Activated naive CD4-positive, alpha-beta T cell (primary cell): ENCODE measurements around the gene PIP.
"Not testable (repeated sequence)": the region's sequence is repeated elsewhere in the genome, so short reads cannot be mapped to it uniquely, and the experiment has no call there.

ENCODE experiments used
- DNase-seq, 4 experiments: peaks; one replicate each; lab custom pipeline; 2025; lab: John Stamatoyannopoulos, UW

The PIP gene

GRCh38 chr7:143177374-143178119 lies 45.7 kb downstream of the PIP start:
- no peak for DNase-seq

- not testable (repeated sequence) for DNase-seq
Observed at GRCh38 chr7:143180771-143181170, 48.9 kb downstream of the PIP start.

- DNase-seq, result no peak
Observed at GRCh38 chr7:143181349-143181748, 49.5 kb downstream of the PIP start.

GRCh38 chr7:143183024-143183423 lies 51.1 kb downstream of the PIP start, which contains the start of gene TAS2R39:
Gene TAS2R39 (plus strand): TSS chr7:143183419. CDS start chr7:143183419, 0 bp downstream.
- DNase-seq, result no peak

GRCh38 chr7:143185551-143185950 lies 53.7 kb downstream of the PIP start:
- no peak for DNase-seq

- no peak for DNase-seq
Observed at GRCh38 chr7:143188994-143189393, 57.1 kb downstream of the PIP start.
